ENCODE measurements around the gene RAB1A. TPM values are rescaled to one million over a fixed set of nuclear protein-coding genes. Genes with fewer than 3 reads are reported as not detected.

The RAB1A gene
- polyA plus RNA-seq, 2 of the 4 experiments (the other 2 are of a cell fraction), result 308 to 417 TPM

- 70% methylated on average over 5 of the region's 5 CpGs for WGBS (ENCODE audit: missing lambda C conversion rate)
- TF ChIP-seq ZFP36 (IDR thresholded peaks at IDR 0.05; ENCODE audit: borderline replicate concordance, partially characterized antibody), result no peak
- TF ChIP-seq POLR2AphosphoS2 (conservative IDR thresholded peaks at IDR 0.05; ENCODE audit: low read length), result peak; percentile 56; the same call in 1 of the 2 replicates
- no peak for TF ChIP-seq RFX5 (IDR thresholded peaks at IDR 0.05)
- DNase-seq (ENCODE audit: low read depth in 1 of 2, low spot score in 1 of 2) (no peak), FAIRE-seq (no peak), ATAC-seq (peak; percentile 31 to 49; a peak in 4 of 6 replicates)
- CTCF ChIA-PET, result interaction anchor here (1.2 to 8.8 kb wide), 5 partner anchors 10 to 112 kb away, joined by 3 to 52 read pairs (median 11); no protein-coding TSS in a partner anchor
- Histone ChIP-seq H3K27ac (no peak overlapping the region), H3K4me2 (no peak overlapping the region), H3K4me3 (no peak overlapping the region), H3K4me1 (peaks cover 19% of the 10 kb centered on the region), H3K9me3 (no peaks in the 10 kb centered on the region)
- POLR2A ChIA-PET, result no interaction called here
Measured at GRCh38 chr2:65075605-65076344, 54.1 kb downstream of the RAB1A start.

DNA sequence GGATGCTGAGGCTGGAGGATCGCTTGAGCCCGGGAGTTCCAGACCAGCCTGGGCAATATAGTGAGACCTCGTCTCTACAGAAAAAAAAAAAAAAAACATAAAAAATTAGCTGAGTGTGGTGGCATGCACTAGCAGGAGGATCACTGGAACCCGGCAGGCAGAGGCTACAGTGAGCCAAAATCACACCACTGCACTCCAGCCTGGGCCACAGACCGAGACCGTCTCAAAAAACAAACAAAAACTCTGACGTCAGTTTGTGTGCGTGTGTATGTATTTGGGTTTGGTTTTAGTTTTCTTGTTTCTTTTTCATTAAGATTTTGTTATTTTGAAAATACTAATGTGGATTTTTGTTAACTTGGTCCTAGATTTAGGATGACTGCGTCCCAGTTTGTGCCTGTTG is 54.7 kb downstream of the RAB1A start:
- H3K4me3 ChIP-seq, result no peak overlapping the region
- ChIA-PET CTCF (interaction anchor here (1.0 to 8.8 kb wide), 8 partner anchors 9 to 157 kb away, joined by 3 to 52 read pairs (median 6); no protein-coding TSS in a partner anchor), POLR2A (no interaction called here)
- H3K4me1 ChIP-seq, result peaks cover 25% of the 10 kb centered on the region
- no peaks in the 10 kb centered on the region for H3K9me3 ChIP-seq
- TF ChIP-seq GATA3 (IDR thresholded peaks at IDR 0.05; ENCODE audit: borderline replicate concordance), result no peak
- no peak for TF ChIP-seq ZSCAN20 (CRISPR knock-in tag; IDR thresholded peaks at IDR 0.05)
- TF ChIP-seq, protein P1, sequence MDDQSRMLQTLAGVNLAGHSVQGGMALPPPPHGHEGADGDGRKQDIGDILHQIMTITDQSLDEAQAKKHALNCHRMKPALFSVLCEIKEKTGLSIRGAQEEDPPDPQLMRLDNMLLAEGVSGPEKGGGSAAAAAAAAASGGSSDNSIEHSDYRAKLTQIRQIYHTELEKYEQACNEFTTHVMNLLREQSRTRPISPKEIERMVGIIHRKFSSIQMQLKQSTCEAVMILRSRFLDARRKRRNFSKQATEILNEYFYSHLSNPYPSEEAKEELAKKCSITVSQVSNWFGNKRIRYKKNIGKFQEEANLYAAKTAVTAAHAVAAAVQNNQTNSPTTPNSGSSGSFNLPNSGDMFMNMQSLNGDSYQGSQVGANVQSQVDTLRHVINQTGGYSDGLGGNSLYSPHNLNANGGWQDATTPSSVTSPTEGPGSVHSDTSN (IDR thresholded peaks at IDR 0.05), result no peak
- no peak for TF ChIP-seq JUNB (IDR thresholded peaks at IDR 0.05)
- no peak for TF ChIP-seq HMGXB4 (CRISPR knock-in tag; IDR thresholded peaks at IDR 0.05; ENCODE audit: borderline replicate concordance)
- TF ChIP-seq PHF8 (IDR thresholded peaks at IDR 0.05; ENCODE audit: borderline replicate concordance, low read depth), result no peak
- ATAC-seq, result no peak
- DNase-seq (ENCODE audit: low read depth in 1 of 2, low spot score in 1 of 2), result no peak
- H3K4me2 ChIP-seq, result no peak overlapping the region
- FAIRE-seq, result no peak
- 92% methylated on average over 9 of the region's 9 CpGs for WGBS (ENCODE audit: missing lambda C conversion rate)
- H3K27ac ChIP-seq, result no peak overlapping the region

DNA sequence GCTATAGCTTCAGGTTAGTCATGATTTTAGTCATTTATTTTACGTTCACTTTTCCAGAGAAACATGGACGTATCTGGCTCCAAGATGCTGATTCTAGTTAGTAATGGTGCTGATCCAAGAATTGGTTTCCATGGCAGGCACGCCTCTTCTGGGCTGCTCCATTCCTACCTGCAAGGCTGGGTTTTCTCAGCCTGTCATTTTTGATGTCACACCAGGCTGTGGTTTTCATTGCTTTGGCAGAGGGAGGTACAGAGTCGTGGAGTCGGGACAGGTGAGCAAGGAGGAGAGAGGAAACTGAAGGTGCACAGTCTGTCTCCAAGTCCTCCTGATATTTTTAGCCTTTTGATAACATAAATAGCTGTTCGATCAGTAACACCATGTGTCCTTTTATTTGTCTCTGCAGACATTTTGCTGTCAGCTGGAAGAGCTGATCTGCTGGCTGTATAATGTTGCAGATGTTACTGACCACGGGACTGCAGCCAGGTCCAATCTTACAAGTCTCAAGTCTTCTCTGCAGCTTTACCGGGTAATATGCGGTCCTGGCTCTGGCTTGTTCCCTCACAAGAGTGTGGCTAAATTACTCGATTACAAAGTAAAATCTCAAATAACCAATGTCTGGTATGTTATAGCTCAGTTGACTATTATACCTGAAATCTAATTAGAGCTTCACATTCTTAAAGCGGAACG is 55.9 kb downstream of the RAB1A start:
- Histone ChIP-seq H3K9me3 (no peaks in the 10 kb centered on the region), H3K4me3 (no peak overlapping the region), H3K27ac (no peak overlapping the region), H3K4me2 (no peak overlapping the region), H3K4me1 (peaks cover 34% of the 10 kb centered on the region)
- no peak for ATAC-seq
- FAIRE-seq, result no peak
- DNase-seq (ENCODE audit: low read depth in 1 of 2, low spot score in 1 of 2), result no peak
- CTCF ChIA-PET, result interaction anchor here (0.8 to 8.8 kb wide), 10 partner anchors 8 to 156 kb away, joined by 3 to 69 read pairs (median 6); partner anchors contain the start of gene RAB1A
- WGBS (ENCODE audit: missing lambda C conversion rate), result 88% methylated on average over 12 of the region's 12 CpGs
- TF ChIP-seq ATOH8 (CRISPR knock-in tag; IDR thresholded peaks at IDR 0.05; ENCODE audit: low read depth) (no peak), JUN (IDR thresholded peaks at IDR 0.05) (0 out of 5 replicates have a peak, but pooled peaks of 1 of the 2 experiments have one; percentile 12)
- POLR2A ChIA-PET, result no interaction called here

All from A549 (cell line).